HG03565 (cell line): ENCODE results near the gene SLC7A1.

Experiments
- ATAC-seq: cut with Tn5 transposase; IDR thresholded peaks from one replicate; pipeline ENCODE4 v1.9.1; 2021; ENCODE audit warnings: mild to moderate bottlenecking, moderate library complexity; ENCODE audit not compliant: unreplicated experiment

Gene SLC7A1

GRCh38 chr13:29562786-29563438 is 32.6 kb downstream of the SLC7A1 start:
- ATAC-seq, result no peak

DNA sequence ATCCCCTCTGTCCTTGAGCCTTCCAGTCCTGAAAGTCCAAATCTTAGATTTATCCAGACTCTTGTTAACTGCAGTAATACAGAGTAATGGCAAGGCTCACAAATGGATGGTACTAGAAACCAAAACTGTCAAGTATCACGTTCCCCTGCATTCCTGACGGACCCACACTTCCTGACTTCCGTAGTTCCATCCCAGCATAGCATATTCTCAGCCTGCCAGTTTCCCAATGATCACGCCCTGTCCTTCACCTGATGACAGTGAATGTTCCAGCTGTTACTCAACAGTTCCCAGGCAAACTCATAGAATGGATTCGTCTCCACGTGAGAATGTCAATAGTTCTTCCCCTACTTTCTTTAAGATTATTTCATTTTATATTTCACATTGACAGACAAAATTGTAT is 33.6 kb downstream of the SLC7A1 start:
- no peak for ATAC-seq

- no peak for ATAC-seq
Measured at GRCh38 chr13:29556742-29557141, 38.7 kb downstream of the SLC7A1 start.

- ATAC-seq, result no peak
Measured at GRCh38 chr13:29551214-29551613, 44.3 kb downstream of the SLC7A1 start.

DNA sequence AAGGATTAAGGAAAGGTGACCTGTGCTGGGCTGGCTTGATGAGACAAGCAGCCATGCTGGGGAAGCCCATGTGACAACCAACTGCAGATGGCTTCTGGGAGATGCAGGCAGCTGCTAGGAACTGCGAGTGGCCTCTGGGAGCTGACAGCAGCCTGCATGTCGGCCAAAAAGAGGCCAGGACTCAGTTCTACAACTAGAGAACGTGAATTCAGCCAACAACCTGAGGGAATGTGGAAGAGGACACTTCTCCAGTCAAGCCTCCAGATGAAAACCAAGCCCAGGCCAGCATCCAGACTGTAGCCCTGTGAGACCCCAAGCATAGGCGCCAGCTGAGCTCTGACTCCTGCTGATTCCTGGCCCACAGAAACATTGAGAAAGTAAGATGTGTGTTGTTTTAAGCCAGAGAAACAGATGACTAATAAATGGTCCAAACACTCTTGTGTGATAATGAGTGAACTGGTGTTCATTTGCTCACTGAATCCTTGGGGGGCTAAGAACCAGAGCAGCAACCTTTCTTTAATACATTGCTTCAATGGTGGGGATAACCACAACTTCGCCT is 45.0 kb downstream of the SLC7A1 start:
- ATAC-seq, result no peak

- no peak for ATAC-seq
Measured at GRCh38 chr13:29548722-29549121, 46.8 kb downstream of the SLC7A1 start.

DNA sequence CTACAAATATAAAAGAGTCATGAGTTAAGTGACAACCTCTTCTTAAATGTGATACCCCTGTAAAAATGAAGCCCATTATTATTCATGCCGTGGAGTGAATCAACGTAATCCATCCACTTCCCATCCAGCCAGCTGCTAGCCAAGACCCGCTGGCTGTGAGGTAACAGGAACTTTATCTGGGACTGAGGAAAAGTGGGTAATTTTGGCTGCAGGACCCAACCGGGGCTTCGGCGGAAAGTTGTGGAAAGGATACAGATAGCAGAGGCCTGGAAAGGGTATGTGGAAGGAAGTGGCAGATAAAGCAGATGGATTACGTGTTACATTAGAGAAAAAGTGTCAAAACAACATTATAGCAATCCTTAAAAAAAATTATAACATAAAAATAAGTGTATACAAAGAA is 48.3 kb downstream of the SLC7A1 start:
- ATAC-seq, result no peak

GRCh38 chr13:29546662-29547061 is 48.8 kb downstream of the SLC7A1 start:
- no peak for ATAC-seq

GRCh38 chr13:29545988-29546387 is 49.5 kb downstream of the SLC7A1 start:
- ATAC-seq, result no peak

DNA sequence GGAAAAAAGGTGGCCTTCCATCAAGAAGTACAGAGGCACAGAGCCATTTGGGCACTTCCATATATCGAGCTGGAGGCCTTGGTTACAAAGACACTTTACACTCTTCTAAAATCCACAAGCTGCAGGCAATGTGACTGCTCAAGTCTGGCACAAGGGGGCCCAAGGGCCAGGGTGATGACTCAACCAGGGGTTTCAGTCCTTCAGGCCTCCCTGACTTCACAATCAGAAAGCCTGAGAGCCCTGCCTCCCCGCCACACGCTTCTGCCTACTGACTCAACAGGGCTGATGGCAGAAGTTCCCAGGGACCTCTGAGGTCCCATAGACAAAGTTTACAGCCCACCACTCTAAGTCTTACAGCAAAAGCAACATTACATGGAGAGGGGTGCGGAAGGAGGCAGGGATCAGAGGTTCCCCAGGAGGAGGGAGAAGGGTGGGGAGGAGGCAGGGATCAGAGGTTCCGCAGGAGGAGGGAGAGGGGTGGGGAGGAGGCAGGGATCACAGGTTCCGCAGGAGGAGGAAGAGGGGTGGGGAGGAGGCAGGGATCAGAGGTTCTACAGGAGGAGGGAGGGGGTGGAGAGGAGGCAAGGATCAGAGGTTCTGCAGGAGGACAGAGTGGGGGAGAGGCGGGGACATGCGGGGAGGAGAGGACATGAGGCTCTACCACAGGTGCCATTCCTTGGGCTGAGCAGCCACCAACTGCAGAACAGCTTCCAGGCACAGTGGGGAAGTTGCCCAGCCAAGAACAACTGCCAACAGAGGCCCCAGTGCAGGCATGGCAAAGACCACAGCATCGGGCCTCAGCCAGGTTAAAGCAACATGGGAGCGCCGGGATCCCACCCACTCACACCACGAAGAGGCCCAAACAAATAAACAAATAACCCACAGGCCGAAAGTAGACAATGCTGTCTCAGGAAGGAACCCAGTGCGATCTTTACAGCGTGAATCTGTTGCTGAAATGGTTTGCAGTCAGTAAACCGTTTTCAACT is 52.0 kb downstream of the SLC7A1 start:
- peak; percentile 98 for ATAC-seq

DNA sequence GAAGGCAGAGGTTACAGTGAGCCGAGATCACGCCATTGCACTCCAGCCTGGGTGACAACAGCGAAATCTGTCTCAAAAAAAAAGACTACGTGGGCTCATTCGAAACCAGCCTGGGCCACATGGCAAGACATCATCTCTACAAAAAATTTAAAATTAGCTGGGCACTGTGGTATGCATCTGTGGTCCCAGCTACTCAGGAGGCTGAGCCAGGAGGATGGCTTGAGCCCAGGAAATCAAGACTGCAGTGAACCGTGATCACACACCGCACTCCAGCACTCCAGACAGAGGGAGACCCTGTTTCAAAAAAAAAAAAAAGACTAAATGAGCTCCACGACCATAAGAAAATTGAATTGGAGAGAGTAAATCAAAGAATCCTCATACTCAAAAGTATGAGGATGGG is 53.1 kb downstream of the SLC7A1 start:
- no peak for ATAC-seq

DNA sequence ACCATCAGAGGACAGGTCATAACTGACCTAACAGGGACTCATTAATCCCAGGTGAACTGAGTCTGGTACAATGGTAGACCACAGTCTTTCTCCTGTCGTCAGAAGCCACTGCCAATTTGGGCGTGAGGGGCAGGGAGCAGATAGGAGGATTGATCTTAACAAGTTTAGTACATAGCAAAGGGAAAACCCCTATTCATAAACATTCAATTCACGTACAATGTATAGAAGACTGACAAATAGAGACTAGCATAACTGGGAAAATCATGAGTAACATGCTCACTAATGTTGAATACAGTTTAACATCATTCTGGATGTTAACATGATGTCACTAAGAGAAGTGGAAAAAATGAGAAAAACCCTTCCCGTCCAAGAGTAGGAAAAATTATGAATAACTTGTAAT is 54.1 kb downstream of the SLC7A1 start:
- ATAC-seq, result no peak

DNA sequence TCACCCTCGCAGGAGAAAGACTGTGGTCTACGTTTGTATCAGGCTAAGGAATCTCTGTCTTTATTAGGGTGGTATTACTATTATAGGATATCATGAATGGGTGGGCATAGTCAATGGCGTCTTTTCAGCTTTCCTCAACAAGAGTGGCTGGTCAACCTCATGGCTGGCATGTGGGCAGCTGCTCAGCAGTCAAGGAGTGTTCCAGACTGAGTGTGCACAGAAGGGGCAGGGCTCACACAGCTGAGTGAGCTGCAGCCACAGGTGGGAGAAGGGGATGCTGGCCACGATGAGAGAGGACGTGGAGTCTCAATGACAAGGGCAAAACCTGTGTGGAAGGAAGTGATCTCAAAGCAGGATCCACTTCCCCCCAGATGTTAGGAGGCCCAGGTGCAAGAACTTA is 54.7 kb downstream of the SLC7A1 start:
- no peak for ATAC-seq

- no peak for ATAC-seq
Measured at GRCh38 chr13:29540334-29540733, 55.2 kb downstream of the SLC7A1 start.

GRCh38 chr13:29539856-29540255 is 55.6 kb downstream of the SLC7A1 start:
- ATAC-seq, result no peak

DNA sequence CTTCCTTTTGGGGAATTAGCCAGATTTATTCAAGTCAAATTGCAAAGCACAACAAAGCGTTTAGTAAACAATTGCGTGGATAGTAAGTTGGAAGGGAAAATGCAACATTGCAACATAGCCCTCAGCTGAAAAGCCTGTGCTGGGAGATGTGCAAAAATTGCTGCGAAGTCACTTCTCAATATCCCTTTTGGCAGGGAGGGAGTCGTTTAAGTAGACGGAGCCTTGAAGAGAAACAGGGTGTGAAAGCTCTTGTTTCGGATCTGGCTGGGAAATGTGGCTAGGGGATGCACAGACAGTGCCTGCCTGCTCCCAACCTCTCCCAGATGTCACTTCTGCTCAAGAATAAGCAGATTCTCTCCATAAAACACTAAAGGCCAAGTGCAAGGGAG is 56.8 kb downstream of the SLC7A1 start:
- ATAC-seq, result no peak

- ATAC-seq, result no peak
Measured at GRCh38 chr13:29537736-29538651, 57.5 kb downstream of the SLC7A1 start.

GRCh38 chr13:29536853-29537252 is 58.6 kb downstream of the SLC7A1 start:
- no peak for ATAC-seq

DNA sequence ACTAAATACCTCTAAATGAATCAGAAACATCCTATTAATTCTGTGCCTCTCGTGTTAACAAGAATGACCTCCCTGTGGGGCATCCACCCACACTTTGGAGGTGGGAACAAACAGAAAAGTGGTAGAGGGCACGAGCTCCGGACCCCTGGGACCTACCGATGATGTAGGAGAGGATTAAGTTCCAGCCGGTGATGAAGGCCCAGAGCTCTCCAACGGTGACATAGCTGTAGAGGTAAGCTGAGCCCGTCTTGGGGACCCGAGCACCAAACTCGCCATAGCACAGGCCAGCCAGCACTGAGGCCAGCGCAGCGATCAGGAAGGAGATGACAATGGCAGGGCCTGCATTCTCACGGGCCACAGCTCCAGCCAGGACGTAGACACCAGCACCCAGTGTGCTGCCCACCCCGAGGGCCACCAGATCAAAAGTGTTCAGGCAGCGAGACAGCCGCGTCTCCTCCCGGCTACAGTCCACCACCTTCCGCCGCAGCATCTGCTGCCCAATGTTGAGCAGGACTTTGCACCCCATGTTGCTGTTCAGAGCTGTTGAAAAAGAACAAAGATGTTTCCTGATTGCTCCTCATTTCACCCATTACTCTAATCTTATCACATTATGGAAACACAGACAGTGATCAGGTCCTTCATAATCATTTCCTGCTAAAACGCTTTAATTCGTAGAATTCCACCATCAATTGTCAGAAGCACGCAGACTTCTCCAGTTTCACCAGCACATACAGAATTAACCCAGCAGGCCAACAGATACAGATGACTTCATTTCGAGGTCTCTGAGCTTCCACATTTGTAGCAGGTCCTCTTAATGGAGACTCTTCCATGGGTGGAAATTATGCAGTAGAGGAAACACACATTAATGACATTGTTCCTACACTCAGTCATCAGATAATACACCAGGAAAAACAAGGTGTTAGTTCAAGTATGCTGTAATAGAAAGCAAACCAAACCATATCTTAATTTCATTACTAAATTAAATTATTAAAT is 59.5 kb downstream of the SLC7A1 start:
- ATAC-seq, result no peak

GRCh38 chr13:29534083-29534482 is 61.4 kb downstream of the SLC7A1 start:
- ATAC-seq, result no peak
